Endothelial cell of umbilical vein (primary cell): Measurements from ENCODE around the gene RPL18A. TPM values are rescaled to one million over a fixed set of nuclear protein-coding genes. Genes with fewer than 3 reads are reported as not detected.

ENCODE experiments used
- BruUV-seq: library from RNA; stranded (reverse); fragments of 400-500 nt; replicated peaks from 2 replicates; lab custom pipeline; 2021; lab: Mats Ljungman, UMichigan
- CTCF ChIA-PET: fragments of 300-600, 350-600 bp; sonication (Branson Sonifier 250); formaldehyde crosslinking; loops from one replicate; lab custom pipeline; 2021; ENCODE audit warnings: antibody characterized with exemption, inconsistent platforms; lab: Charles Lee
- POLR2A ChIA-PET: fragments of 300-600, 350-600 bp; sonication (Branson Sonifier 250); formaldehyde crosslinking; loops from one replicate; lab custom pipeline; 2021; ENCODE audit warnings: antibody characterized with exemption, inconsistent platforms; lab: Charles Lee
- DNase-seq: peaks from one replicate; pipeline ENCODE4 v3.0.0-alpha.2; 2011; ENCODE audit warnings: low read depth, low spot score
- FAIRE-seq: peaks from 2 replicates; lab custom pipeline; 2011; peaks lifted over from hg19 to GRCh38; lab: Jason Lieb, UNC
- H2AFZ ChIP-seq: 2 replicates; pipeline ENCODE4 v1.6.0; 2012; ENCODE audit warnings: low read depth, low read length, control low read depth, inconsistent platforms
- H3K27ac ChIP-seq: 2 replicates; pipeline ENCODE4 v1.5.1; 2011; ENCODE audit warnings: low read depth, mild to moderate bottlenecking, control low read depth, low read length, moderate library complexity; ENCODE audit not compliant: insufficient read depth
- H3K27me3 ChIP-seq, 2 experiments: 2 replicates each; pipeline versions ENCODE4 v1.6.0 to v1.6.1; 2011; ENCODE audit warnings: low read length in 2 of 2, mixed read lengths in 1 of 2; ENCODE audit not compliant: control insufficient read depth in 2 of 2, insufficient read depth in 2 of 2
- H3K36me3 ChIP-seq, 2 experiments: 2 replicates in 1 of 2; 3 replicates in 1 of 2; pipeline ENCODE4 v1.5.1; 2011; ENCODE audit warnings: low read length in 2 of 2, mild to moderate bottlenecking in 1 of 2, moderate library complexity in 1 of 2; ENCODE audit not compliant: control insufficient read depth in 2 of 2, insufficient read depth in 2 of 2; ENCODE audit errors: extremely low read depth in 1 of 2
- H3K4me1 ChIP-seq: 3 replicates; pipeline ENCODE4 v1.5.1; 2011; ENCODE audit warnings: mild to moderate bottlenecking, low read length; ENCODE audit not compliant: control insufficient read depth, insufficient read depth; ENCODE audit errors: extremely low read depth
- H3K4me2 ChIP-seq: 2 replicates; pipeline ENCODE4 v1.6.1; 2011; ENCODE audit warnings: low read length, control low read depth, mixed read lengths; ENCODE audit not compliant: insufficient read depth
- H3K4me3 ChIP-seq, 3 experiments: fragments of 200-600 bp in 1 of 3; sonication (generic), shearing (Covaris generic) in 1 of 3; replicated peaks in 1 of 3; 2 replicates each; pipeline ENCODE4 v1.5.1; 2011 to 2016; ENCODE audit warnings: control low read depth in 3 of 3, low read length in 3 of 3, mild to moderate bottlenecking in 2 of 3, inconsistent platforms in 1 of 3, low read depth in 1 of 3, moderate library complexity in 1 of 3; ENCODE audit not compliant: insufficient read depth in 1 of 3
- H3K79me2 ChIP-seq: 2 replicates; pipeline ENCODE4 v1.6.0; 2012; ENCODE audit warnings: low read length, inconsistent platforms; ENCODE audit not compliant: control insufficient read depth, insufficient read depth
- H3K9ac ChIP-seq: replicated peaks from 2 replicates; pipeline ENCODE3; 2011; ENCODE audit warnings: low read length, control low read depth; ENCODE audit not compliant: insufficient read depth; ENCODE audit errors: extremely low read depth
- H3K9me1 ChIP-seq: replicated peaks from 3 replicates; pipeline ENCODE4 v1.6.0; 2011; ENCODE audit warnings: mild to moderate bottlenecking, low read length; ENCODE audit not compliant: control insufficient read depth, insufficient read depth; ENCODE audit errors: extremely low read depth
- H3K9me3 ChIP-seq: replicated peaks from 2 replicates; pipeline ENCODE4 v1.5.1; 2012; ENCODE audit warnings: low read length, inconsistent platforms; ENCODE audit not compliant: control insufficient read depth, insufficient read depth
- H4K20me1 ChIP-seq: replicated peaks from 2 replicates; pipeline ENCODE3; 2011; ENCODE audit warnings: mild to moderate bottlenecking, low read length; ENCODE audit not compliant: control insufficient read depth, insufficient read depth; ENCODE audit errors: extremely low read depth
- CTCF ChIP-seq, 2 donors: IDR thresholded peaks; 1 replicate in 1 of 2; 2 replicates in 1 of 2; pipeline ENCODE4 v1.5.1; 2011; ENCODE audit warnings: low read length in 2 of 2, mild to moderate bottlenecking in 2 of 2, moderate library complexity in 2 of 2, control low read depth in 1 of 2, inconsistent platforms in 1 of 2, low read depth in 1 of 2; ENCODE audit not compliant: insufficient read depth in 1 of 2; ENCODE audit errors: extremely low read depth in 1 of 2
- EZH2 ChIP-seq: IDR thresholded peaks from 2 replicates; pipeline ENCODE4 v1.6.1; 2012; ENCODE audit warnings: borderline replicate concordance, low read depth, mild to moderate bottlenecking, moderate library complexity, low read length, inconsistent platforms; ENCODE audit not compliant: severe bottlenecking
- FOS ChIP-seq: IDR thresholded peaks from 2 replicates; pipeline ENCODE4 v1.6.1; 2011; ENCODE audit warnings: mild to moderate bottlenecking, low read length, moderate library complexity, borderline replicate concordance; ENCODE audit not compliant: insufficient read depth
- GATA2 ChIP-seq: IDR thresholded peaks from 2 replicates; pipeline ENCODE4 v1.7.0; 2011; ENCODE audit warnings: low read depth, mild to moderate bottlenecking, moderate library complexity, mixed read lengths, low read length; ENCODE audit not compliant: insufficient read length, insufficient read depth
- JUN ChIP-seq: IDR thresholded peaks from 2 replicates; pipeline ENCODE4 v1.6.1; 2011; ENCODE audit warnings: borderline replicate concordance, low read depth; ENCODE audit not compliant: insufficient read length, insufficient read depth
- MAX ChIP-seq: IDR thresholded peaks from 2 replicates; pipeline ENCODE4 v1.6.1; 2011; ENCODE audit not compliant: insufficient read depth, insufficient read length
- MYC ChIP-seq: IDR thresholded peaks from one replicate; pipeline ENCODE4 v1.6.1; 2011; ENCODE audit warnings: mild to moderate bottlenecking, low read depth, low read length
- POLR2A ChIP-seq: IDR thresholded peaks from 2 replicates; pipeline ENCODE4 v1.6.1; 2012; ENCODE audit warnings: low read depth, mild to moderate bottlenecking, control low read depth, low read length
- POLR2AphosphoS5 ChIP-seq: IDR thresholded peaks from 2 replicates; pipeline ENCODE4 v1.6.1; 2012; ENCODE audit warnings: low read depth, mild to moderate bottlenecking, control low read depth, low read length, moderate library complexity; ENCODE audit not compliant: insufficient read depth
- dilution Hi-C: fragments of 300-500 bp; cut with MboI; formaldehyde crosslinking; loops from one replicate; pipeline ENCODE4 v1.15.0; 2019; ENCODE audit warnings: low sequenced_read_pairs; ENCODE audit not compliant: extremely low pct_ligation_motif_present
- intact Hi-C: fragments of 100-400 bp; cut with micrococcal nuclease; formaldehyde crosslinking; loops from one replicate; pipeline ENCODE4 v1.10.0; 2022
- polyA plus RNA-seq, 4 experiments: library from polyadenylated mRNA; depleted of rRNA in 3 of 4; stranded (reverse) in 3 of 4; unstranded in 1 of 4; fragments of >200 nt; gene quantifications; 2 replicates each; pipeline versions ENCODE4 v1.2.1 to v1.2.3, GENCODE V29; 2011 to 2012; ENCODE audit warnings: missing spikeins in 1 of 4
- total RNA-seq: library from RNA; stranded (reverse); gene quantifications from 2 replicates; pipeline ENCODE4 v1.2.3, GENCODE V29; 2021

The RPL18A gene
- total and polyA plus RNA-seq, 2 donors (not counting 3 experiments of a cell fraction or from before 2014, with no cell fraction given): 1,970 to 2,869 TPM

GRCh38 chr19:17883627-17884410 lies 24.1 kb downstream of the RPL18A start:
- dilution Hi-C loops (no loop called here), intact Hi-C loops (no loop called here)
- FAIRE-seq (no peak), DNase-seq (no peak)
- Histone ChIP-seq H3K27ac (no peak overlapping the region), H4K20me1 (no peaks in the 10 kb centered on the region), H3K4me1 (no peaks in the 10 kb centered on the region), H3K79me2 (no peaks in the 10 kb centered on the region), H3K4me3 (no peak overlapping the region), H3K9me1 (no peaks in the 10 kb centered on the region), H2AFZ (no peak overlapping the region), H3K9ac (no peak overlapping the region), H3K27me3 (no peaks in the 10 kb centered on the region), H3K4me2 (no peak overlapping the region), H3K36me3 (no peaks in the 10 kb centered on the region), H3K9me3 (no peaks in the 10 kb centered on the region)
- no peak for TF ChIP-seq FOS
- no peak for TF ChIP-seq MYC
- no peak for TF ChIP-seq EZH2
- no peak for TF ChIP-seq JUN
- TF ChIP-seq CTCF (IDR thresholded peaks at IDR 0.05; ENCODE audit: extremely low read depth in 1 of 2, insufficient read depth in 1 of 2, low read depth in 1 of 2, low read length in 2 of 2): no peak
- no peak for TF ChIP-seq MAX
- TF ChIP-seq POLR2A: no peak
- no peak for TF ChIP-seq POLR2AphosphoS5
- no peak for TF ChIP-seq GATA2
- CTCF ChIA-PET: no interaction called here
- POLR2A ChIA-PET: no interaction called here
- no TSS peak for BruUV-seq
